ENCODE results near the gene CYTH1.

DNA sequence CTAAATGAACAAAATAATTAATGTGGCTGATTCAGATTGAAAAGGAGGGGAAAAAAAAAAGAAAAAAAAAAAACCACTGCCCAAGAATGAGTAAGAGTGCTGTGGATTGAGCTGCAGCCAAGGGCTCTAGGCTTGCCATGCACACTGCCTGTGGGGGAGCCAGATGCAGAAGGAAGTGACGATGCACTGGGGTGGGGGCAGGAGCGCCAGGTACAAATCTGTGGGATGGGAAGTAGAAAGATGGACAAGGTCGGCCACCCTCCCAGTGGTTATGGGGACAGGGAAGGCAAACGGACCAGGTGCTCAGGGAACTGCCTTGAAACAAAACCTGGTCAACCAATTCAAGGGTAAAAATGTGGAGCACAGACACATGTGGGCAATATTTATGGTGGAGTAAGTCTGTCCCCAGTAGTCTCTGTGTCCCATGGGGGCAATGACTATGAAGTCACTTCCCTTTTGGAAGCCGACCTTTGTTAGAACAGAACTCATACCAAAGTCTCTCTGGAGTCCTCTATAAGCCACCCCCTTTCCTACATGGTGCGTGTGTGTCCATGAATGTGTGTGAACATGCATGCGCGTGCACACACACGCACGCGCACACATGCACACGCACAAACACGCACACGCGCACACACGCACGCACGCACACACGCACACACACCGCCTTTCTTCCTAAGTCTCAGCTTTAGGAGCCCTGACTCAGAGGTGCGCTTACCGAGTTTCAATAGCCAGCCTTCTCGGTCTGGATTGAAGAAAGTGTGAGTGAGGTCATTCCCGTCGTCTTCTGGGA is 84.3 kb downstream of the CYTH1 start:
- TF ChIP-seq, protein P1, sequence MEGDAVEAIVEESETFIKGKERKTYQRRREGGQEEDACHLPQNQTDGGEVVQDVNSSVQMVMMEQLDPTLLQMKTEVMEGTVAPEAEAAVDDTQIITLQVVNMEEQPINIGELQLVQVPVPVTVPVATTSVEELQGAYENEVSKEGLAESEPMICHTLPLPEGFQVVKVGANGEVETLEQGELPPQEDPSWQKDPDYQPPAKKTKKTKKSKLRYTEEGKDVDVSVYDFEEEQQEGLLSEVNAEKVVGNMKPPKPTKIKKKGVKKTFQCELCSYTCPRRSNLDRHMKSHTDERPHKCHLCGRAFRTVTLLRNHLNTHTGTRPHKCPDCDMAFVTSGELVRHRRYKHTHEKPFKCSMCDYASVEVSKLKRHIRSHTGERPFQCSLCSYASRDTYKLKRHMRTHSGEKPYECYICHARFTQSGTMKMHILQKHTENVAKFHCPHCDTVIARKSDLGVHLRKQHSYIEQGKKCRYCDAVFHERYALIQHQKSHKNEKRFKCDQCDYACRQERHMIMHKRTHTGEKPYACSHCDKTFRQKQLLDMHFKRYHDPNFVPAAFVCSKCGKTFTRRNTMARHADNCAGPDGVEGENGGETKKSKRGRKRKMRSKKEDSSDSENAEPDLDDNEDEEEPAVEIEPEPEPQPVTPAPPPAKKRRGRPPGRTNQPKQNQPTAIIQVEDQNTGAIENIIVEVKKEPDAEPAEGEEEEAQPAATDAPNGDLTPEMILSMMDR (IDR thresholded peaks at IDR 0.05) = no peak
- TF ChIP-seq EP300 (IDR thresholded peaks at IDR 0.05; ENCODE audit: low read depth) = no peak
